HG02759 (cell line): Measurements from ENCODE around the gene TRIM9.

Source experiments
- ATAC-seq: cut with Tn5 transposase; IDR thresholded peaks from one replicate; pipeline ENCODE4 v1.9.1; 2021; ENCODE audit warnings: mild to moderate bottlenecking, moderate library complexity; ENCODE audit not compliant: unreplicated experiment

The TRIM9 gene

GRCh38 chr14:50937800-50938199 lies 157.1 kb downstream of the TRIM9 start:
- no peak for ATAC-seq

GRCh38 chr14:50937325-50937724 lies 157.6 kb downstream of the TRIM9 start:
- no peak for ATAC-seq

- no peak for ATAC-seq
Observed at GRCh38 chr14:50936882-50937281, 158.0 kb downstream of the TRIM9 start.

GRCh38 chr14:50936016-50936340 lies 158.9 kb downstream of the TRIM9 start:
- ATAC-seq, result no peak

GRCh38 chr14:50935126-50936015 lies 159.5 kb downstream of the TRIM9 start:
- no peak for ATAC-seq

GRCh38 chr14:50932592-50933495 lies 162.1 kb downstream of the TRIM9 start:
- ATAC-seq, result no peak

GRCh38 chr14:50932156-50932555 lies 162.7 kb downstream of the TRIM9 start:
- no peak for ATAC-seq

- ATAC-seq, result no peak
Observed at GRCh38 chr14:50931559-50931958, 163.3 kb downstream of the TRIM9 start.

GRCh38 chr14:50929506-50929905 lies 165.4 kb downstream of the TRIM9 start:
- no peak for ATAC-seq

- ATAC-seq, result no peak
Observed at GRCh38 chr14:50928002-50928635, 166.8 kb downstream of the TRIM9 start.

GRCh38 chr14:50926851-50927386 lies 168.0 kb downstream of the TRIM9 start:
- no peak for ATAC-seq
